Measurements from ENCODE around the gene CELA3B.
"Not testable (repeated sequence)": the region's sequence is repeated elsewhere in the genome, so short reads cannot be mapped to it uniquely, and the experiment has no call there.

CELA3B gene

DNA sequence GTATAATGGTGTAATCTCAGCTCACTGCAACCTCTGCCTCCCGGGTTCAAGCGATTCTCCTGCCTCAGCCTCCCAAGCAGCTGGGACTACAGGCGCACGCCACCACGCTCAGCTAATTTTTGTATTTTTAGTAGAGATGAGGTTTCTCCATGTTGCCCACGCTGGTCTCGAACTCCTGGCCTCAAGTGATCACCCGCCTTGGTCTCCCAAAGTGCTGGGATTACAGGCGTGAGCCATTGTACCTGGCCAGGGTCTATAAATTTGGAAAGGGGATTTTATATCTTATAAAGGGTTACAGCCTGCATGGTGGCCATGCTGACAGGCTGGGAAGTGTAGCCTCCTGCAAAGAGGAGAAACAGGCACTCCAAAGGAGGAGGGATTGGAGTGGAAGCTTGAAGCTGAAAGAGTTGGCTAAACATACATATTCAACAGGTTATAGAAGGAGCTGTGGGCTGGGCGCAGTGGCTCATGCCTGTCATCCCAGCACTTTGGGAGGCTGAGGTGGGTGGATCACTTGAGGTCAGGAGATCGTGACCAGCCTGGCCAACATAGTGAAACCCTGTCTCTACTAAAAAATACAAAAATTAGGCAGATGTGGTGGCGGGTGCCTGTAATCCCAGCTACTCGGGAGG is 37.9 kb downstream of the CELA3B start:
- not testable (repeated sequence) for DNase-seq

DNA sequence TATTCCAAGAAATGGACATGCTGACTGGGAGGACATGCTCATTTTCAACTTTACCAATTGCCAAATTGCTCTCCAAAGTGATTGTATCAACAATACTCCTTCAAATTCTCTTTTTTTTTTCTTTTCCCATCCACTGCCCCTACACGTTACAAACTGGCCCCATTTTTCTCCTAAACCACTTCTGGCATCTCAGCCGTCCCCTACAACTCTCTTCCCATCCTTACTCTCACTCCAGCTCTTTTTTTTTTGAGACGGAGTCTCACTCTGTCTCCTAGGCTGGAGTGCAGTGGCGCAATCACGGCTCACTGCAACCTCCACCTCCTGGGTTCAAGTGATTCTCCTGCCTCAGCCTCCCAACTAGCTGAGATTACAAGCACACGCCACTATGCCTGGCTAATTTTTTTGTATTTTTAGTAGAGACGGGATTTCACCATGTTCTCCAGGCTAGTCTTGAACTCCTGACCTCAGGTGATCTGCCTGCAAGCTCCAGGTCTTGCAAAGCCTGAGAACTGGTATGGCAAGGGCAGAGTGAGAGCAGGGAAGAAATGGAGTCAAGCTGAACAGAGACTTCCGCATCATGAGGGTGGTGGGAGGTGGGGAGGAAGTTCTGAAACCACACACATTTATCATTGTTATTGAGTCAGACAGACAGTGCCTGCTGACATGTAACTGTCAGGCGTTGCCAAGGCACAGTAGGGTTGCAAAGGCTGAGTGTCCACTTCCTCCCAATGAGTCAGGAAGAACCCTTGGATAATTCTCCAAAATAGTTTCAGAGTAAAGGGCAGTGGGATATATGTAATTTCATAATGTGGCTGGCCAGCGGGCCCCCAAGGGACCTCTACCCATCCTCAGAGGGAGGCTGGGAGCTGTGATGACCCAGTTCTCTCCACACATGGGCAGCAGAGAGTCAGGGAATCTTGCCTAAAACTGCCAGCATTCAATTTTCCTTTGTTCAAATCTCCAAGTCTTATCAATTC is 42.0 kb downstream of the CELA3B start:
- peak; percentile 10 for DNase-seq

DNA sequence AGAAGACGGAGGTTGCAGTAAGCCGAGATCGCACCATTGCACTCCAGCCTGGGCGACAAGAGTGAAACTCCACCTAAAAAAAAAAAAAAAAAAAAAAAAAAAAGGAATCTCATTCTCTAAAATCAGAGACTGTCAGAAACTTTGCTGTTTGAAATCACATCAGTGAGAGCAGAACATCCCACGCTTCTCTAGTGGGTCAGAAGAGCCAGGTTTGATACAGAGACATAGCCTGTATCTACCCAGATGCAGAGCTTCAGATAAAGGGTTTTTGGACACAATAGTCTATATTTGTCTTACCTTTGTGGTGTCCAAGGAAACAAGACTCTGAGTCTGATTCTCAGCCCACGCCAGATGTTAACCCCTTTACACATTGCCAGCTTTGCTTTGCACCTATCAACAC is 44.2 kb downstream of the CELA3B start:
- no peak for DNase-seq

DNA sequence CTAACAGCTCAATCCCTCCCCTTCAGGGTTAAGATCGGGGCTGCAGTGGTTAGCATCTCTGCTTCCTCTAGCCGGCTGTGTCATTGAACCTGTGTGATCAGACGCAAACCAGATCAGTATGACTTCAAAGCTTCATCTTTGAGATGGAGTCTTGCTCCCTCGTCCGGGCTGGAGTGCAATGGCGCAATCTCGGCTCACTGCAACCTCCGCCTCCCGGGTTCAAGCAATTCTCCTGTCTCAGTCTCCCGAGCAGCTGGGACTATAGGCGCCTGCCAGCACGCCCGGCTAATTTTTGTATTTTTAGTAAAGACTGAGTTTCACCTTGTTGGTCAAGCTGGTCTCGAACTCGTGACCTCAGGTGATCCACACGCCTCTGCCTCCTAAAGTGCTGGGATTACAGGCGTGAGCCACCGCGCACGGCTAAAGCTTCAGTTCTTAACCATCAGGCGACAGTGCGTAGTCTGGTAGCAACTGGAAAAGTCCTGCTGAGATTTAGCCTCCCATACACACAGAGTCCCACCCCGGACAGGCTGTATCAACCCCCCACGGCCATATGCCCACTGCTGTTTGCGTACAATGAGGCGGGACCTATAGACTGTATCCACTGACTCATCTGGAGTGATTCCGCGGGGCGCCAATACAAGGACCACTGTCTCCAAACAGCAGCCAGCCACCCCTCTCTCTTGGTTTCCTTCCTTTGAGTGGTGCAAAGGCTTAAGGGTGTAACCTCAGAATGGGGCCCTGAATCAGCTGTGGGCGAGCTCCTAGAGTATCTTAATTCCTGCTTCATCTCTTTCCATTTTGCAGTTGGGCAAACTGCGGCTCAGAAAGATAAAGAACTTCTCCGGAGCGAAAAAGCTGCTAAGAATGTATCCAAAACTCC is 47.9 kb downstream of the CELA3B start:
- peak; percentile 30 for DNase-seq

DNA sequence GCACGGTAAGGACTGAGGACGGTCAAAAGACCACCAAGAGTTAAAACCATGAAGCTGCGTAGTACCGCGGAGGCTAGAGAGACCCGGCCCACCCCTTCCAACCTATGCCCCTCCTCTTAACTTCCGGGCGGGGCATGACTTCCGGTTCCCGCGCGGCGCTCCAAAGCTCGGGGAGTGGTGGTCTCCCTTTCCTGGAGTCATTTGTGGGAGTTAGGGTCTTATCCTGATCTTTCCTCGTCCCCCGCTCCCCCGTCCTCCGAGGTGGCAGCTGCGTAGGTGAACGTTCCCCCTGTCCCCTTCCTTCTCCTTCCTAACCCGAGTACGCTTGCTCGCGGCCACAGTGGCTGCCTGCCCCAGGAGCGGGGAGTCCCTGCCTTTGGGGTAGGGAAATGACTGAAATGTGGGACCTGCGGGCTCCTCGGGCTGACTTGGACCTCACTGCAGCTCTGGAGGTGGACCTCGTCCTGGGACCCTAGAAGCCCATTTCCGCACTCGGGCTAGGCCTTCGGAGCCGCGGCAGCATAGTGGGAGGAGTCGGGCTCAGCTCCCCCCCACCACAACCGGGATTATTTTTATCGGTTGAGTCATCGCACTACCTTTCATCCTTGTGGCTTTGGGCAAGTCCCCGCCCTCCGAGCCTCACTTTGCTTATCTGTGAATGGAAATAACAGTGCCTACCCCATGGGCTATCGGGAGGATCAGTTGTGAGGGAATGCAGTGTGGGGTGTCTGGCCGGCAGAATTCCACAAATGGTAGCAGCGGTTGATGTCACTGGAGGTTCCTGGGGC is 48.7 kb downstream of the CELA3B start:
- DNase-seq, result peak; percentile 83

DNA sequence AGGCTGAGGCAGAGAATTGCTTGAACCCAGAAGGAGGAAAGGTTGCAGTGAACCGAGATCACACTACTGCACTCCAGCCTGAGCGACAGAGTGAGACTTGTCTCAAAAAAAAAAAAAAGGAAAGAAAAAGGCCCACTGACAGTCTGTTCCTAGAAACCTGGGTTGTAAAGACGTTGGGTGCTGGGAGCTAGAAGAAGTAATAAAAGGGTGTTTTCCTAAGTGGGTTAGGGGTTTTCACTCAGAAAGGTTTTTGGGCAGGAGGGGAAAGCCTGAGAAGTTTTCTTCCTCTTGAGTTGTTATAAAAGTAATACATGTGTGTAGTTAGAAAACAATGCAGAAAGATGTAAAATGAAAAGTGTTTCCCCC is 50.1 kb downstream of the CELA3B start:
- DNase-seq, result no peak

DNA sequence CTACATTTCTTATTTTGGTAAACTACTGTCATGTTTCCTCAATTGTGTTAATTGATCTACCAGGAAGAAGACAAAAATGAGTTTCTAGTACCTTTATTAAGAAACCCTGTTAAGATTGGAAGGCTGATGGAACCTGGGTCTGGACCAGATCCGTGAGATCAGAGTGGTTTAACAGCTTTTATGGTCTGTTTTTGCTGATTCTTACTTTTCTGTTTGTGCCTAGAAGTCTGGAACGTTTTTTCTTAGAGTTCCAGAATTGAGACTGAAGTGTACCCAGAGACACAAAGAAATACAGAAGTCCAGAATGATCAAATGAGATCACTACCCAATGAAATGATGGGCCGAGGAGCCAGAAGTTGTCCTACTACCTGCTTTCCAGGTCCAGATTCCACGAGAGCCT is 53.2 kb downstream of the CELA3B start:
- no peak for DNase-seq

DNA sequence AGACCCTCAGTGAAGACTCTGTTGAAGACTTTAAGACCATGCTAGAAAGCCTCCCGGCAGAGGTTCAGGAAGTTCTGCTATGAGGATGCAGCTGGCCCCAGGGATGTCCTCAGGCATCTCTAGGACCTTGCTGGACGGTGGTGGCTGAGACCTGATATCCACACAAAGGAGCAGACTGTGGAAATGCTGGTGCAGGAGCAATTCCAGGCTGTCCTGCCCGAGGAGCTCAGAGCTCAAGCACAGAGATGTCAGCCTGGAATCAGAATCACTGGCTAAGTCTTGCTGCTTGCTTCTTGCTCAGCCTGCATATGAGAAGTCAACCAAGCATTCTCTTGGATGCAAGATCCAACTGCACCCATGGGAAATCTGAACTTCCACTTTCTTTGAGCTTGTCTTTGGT is 53.7 kb downstream of the CELA3B start:
- no peak for DNase-seq

DNA sequence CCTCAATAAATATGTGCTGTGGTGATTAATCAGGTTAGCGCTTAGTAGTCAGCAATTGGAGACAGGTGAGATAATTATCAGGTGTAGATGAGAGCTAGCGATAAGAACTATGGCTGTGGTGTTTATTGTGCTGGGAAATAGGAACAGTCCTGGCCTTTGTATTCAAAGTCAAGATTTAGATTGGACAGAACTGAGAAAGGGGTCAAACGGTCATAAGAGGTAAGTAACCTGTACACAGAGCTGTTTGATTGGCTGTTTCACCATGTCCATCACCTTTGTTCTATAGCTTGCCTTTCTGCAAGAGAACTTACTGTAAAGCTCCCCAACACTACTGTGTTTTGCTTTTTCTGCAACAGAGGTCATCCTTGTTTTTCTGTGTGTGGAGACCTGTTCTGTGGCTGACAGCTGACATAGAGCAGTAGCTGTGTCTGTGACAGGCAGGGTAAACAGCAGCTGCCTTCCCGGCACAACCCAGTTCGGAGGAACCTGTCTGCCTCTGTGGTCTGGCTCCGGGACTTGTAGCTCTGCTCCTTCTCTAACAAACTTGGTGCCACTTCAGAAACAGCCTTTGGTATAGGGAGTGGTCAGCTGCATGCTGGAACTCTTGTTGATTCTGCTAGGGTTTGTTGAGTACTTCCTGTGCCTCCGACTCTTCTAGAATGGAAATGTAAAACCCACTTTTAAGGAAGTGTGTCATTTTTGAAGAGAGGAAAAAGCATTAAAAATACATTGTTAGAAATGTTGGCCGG is 54.6 kb downstream of the CELA3B start:
- DNase-seq, result no peak

DNA sequence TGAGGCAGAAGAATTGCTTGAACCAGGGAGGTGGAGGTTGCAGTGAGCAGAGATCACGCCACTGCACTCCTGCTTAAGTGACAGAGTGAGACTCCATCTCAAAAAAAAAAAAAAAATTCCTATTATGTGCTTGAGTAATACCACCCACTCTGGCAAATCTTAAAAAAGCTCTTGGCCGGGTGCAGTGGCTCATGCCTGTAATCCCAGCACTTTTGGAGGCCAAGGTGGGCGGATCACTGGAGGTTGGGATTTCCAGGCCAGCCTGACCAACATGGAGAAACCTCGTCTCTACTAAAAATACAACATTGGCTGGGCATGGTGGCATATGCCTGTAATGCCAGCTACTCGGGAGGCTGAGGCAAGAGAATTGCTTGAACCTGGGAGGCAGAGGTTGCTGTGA is 58.0 kb downstream of the CELA3B start:
- not testable (repeated sequence) for DNase-seq

DNA sequence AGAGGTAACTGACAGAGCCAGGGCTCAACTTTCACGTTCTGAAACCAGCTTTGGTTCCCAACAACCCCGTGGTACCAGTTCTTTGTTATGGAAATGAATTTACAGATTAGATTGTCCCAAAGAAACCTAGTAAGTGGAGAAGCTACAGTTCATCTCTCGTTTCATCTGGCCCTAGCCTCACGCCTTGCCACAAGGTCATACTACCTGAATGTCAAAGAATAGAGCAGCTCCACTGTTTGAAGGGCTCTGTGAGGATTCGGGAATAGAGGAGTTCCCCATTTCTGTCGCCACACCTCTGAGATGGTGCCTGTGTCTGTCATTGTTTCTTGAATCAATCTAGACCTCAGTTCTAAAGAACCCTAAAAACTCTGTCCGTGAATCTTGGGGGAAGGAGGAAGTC is 60.7 kb downstream of the CELA3B start:
- no peak for DNase-seq

DNA sequence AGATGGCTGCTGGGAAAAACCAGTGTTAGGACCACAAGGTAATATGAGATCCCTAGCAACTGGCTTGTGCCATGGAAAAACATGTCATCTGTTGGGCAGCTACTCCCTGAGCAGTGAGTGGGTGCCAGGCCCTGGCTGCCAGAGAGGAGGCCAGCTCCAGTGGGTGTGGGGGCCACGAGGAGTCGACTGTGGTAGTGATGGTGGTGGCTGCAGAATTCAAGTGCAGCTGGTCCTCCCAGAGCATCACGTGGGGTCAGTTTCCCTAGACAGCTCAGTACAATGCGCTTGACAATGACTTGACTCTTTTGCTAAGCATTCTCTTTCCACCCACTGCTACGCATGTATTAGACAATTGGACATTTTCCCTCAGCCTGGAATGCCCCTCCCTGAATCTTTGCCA is 61.2 kb downstream of the CELA3B start:
- DNase-seq, result no peak

All from DMS153 (cell line).